Ishikawa (cell line): ENCODE data around the gene FBXO31.

ENCODE experiments used
- CEBPB ChIP-seq: IDR thresholded peaks from 2 replicates; pipeline ENCODE4 v1.6.1; 2012
- CREB1 ChIP-seq: IDR thresholded peaks from 2 replicates; pipeline ENCODE4 v1.6.1; 2012; ENCODE audit warnings: low read depth
- EGR1 ChIP-seq: IDR thresholded peaks from 2 replicates; pipeline ENCODE4 v1.6.1; 2012
- EP300 ChIP-seq: IDR thresholded peaks from 2 replicates; pipeline ENCODE4 v1.6.1; 2012; ENCODE audit warnings: borderline replicate concordance
- FOXM1 ChIP-seq: IDR thresholded peaks from 2 replicates; pipeline ENCODE4 v1.6.1; 2012; ENCODE audit warnings: low read depth, borderline replicate concordance
- RAD21 ChIP-seq: IDR thresholded peaks from 2 replicates; pipeline ENCODE4 v1.6.1; 2012; ENCODE audit warnings: low read depth
- TAF1 ChIP-seq: IDR thresholded peaks from 2 replicates; pipeline ENCODE4 v1.6.1; 2012; ENCODE audit warnings: low read depth, mild to moderate bottlenecking
- TCF12 ChIP-seq: IDR thresholded peaks from 2 replicates; pipeline ENCODE4 v1.6.1; 2012; ENCODE audit warnings: low read depth
- TEAD4 ChIP-seq: IDR thresholded peaks from 2 replicates; pipeline ENCODE4 v1.6.1; 2012
- YY1 ChIP-seq: IDR thresholded peaks from 2 replicates; pipeline ENCODE4 v1.6.1; 2012; ENCODE audit warnings: low read depth
- TF ChIP-seq, protein P1 (sequence below): IDR thresholded peaks from 2 replicates; pipeline ENCODE4 v1.6.1; 2012
- TF ChIP-seq, protein P2 (sequence below): IDR thresholded peaks from 2 replicates; pipeline ENCODE4 v1.6.1; 2012
- TF ChIP-seq, protein P3 (sequence below): IDR thresholded peaks from 2 replicates; pipeline ENCODE4 v1.6.1; 2012; ENCODE audit warnings: low read depth, mild to moderate bottlenecking

DNA sequence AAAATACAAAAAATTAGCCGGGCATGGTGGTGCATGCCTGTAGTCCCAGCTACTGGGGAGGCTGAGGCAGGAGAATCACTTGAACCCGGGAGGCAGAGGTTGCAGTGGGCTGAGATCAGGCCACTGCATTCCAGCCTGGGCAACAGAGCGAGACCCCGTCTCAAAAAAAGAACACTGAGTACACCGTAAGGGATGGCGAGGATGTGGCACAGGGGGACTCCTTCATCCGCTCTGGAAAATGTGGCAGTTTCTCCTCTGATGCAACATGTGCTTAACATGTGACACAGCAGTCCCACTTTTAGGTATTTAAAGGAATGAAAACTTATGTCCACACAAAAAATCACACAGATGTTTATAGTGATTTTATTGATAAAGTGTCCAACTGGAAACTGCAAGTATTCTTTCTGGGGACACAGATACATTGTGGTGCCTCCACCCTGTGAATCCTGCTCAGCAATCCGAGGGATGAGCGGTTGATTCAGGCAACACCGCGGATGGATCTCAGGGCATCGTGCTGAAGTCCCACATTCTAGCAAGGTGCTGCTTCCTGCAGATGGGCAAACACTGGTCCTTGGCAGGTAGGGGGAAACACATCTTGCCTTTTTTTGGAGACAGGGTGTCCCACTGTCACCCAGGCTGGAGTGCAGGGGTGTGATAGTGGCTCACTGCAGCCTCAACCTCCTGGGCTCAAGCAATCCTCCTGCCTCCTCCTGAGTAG is 62.9 kb downstream of the FBXO31 start:
- TF ChIP-seq, protein P1, sequence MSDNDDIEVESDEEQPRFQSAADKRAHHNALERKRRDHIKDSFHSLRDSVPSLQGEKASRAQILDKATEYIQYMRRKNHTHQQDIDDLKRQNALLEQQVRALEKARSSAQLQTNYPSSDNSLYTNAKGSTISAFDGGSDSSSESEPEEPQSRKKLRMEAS = no peak
- TF ChIP-seq EP300 (no peak), TAF1 (no peak), YY1 (no peak), TCF12 (no peak), CEBPB (no peak), EGR1 (no peak), CREB1 (no peak), TEAD4 (no peak), FOXM1 (no peak), RAD21 (no peak)
- TF ChIP-seq, protein P2, sequence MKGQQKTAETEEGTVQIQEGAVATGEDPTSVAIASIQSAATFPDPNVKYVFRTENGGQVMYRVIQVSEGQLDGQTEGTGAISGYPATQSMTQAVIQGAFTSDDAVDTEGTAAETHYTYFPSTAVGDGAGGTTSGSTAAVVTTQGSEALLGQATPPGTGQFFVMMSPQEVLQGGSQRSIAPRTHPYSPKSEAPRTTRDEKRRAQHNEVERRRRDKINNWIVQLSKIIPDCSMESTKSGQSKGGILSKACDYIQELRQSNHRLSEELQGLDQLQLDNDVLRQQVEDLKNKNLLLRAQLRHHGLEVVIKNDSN = no peak
- TF ChIP-seq, protein P3, sequence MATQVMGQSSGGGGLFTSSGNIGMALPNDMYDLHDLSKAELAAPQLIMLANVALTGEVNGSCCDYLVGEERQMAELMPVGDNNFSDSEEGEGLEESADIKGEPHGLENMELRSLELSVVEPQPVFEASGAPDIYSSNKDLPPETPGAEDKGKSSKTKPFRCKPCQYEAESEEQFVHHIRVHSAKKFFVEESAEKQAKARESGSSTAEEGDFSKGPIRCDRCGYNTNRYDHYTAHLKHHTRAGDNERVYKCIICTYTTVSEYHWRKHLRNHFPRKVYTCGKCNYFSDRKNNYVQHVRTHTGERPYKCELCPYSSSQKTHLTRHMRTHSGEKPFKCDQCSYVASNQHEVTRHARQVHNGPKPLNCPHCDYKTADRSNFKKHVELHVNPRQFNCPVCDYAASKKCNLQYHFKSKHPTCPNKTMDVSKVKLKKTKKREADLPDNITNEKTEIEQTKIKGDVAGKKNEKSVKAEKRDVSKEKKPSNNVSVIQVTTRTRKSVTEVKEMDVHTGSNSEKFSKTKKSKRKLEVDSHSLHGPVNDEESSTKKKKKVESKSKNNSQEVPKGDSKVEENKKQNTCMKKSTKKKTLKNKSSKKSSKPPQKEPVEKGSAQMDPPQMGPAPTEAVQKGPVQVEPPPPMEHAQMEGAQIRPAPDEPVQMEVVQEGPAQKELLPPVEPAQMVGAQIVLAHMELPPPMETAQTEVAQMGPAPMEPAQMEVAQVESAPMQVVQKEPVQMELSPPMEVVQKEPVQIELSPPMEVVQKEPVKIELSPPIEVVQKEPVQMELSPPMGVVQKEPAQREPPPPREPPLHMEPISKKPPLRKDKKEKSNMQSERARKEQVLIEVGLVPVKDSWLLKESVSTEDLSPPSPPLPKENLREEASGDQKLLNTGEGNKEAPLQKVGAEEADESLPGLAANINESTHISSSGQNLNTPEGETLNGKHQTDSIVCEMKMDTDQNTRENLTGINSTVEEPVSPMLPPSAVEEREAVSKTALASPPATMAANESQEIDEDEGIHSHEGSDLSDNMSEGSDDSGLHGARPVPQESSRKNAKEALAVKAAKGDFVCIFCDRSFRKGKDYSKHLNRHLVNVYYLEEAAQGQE = no peak
